ENCODE measurements around the gene KRT2.

The KRT2 gene

DNA sequence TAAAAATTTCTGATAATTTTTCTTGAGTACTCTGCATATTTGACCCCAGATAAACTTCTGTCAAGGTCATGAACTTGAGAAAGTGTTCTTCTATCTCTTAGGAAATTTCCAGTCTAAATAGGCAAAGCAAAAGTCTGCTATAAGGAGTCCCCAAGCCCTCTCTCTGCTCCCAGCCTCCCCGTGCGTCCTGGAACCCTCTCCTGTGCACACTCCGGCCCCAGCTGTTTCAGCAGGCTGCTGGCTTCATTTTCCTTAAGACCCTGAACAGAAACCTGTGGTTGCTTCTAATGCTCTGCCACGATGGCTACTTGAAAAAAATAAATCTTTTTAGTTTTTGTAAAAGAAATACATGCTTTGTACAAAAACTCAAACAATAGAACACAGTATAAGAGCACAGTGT, 14.7 kb downstream of the KRT2 start:
- DNase-seq (ENCODE audit: low spot score), result no peak

DNA sequence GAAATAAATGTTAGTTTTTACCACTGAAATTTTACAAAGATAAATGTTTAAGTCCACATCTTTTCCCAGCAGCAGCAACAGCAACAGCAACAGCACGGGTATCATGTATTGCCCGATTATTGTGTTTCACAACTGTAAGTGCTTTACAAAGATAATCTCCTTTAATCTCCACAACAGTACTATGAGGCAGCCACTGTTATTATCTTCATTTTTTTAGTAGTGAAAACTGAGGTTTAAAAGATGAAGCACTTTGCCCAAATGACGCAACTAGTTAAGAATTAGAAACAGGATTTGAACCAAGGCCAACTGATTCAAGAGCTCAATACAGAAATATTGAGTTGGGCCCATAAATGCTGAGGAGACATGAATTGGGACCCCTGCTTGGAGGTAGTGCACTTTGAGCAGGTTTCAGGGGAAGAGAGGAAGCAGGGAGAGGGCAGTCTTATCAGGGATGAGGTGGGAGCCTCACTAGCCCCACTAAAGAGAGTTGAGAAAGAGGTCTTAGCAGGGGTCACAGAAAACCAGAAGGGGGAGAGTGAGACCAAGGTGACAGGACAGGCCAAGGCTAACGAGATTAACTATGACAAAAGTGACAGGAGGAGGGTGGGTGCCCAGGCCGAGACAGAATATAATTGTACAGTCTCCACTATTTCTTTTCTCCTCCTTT, 15.3 kb downstream of the KRT2 start:
- DNase-seq (ENCODE audit: low spot score), result no peak

DNA sequence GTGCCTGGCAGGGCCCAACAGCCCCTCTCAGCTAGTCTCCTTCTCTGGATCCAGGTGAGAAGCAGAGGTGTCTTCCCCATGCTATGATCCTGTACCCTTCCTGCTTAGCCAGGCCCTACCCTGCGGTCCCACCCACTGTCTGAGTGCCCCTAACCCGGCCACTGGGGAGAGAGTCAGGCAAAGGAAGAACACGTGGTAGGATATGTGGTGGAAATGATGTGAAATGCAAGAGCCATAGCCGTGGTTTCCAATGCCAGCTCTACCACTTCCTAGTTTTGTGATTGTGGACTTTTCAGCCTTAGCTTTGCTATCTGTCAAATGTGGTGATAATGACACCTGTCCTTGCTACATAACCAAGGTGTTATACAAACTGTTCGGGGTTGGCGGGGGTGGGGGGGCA, 15.8 kb downstream of the KRT2 start:
- no peak for DNase-seq (ENCODE audit: low spot score)

DNA sequence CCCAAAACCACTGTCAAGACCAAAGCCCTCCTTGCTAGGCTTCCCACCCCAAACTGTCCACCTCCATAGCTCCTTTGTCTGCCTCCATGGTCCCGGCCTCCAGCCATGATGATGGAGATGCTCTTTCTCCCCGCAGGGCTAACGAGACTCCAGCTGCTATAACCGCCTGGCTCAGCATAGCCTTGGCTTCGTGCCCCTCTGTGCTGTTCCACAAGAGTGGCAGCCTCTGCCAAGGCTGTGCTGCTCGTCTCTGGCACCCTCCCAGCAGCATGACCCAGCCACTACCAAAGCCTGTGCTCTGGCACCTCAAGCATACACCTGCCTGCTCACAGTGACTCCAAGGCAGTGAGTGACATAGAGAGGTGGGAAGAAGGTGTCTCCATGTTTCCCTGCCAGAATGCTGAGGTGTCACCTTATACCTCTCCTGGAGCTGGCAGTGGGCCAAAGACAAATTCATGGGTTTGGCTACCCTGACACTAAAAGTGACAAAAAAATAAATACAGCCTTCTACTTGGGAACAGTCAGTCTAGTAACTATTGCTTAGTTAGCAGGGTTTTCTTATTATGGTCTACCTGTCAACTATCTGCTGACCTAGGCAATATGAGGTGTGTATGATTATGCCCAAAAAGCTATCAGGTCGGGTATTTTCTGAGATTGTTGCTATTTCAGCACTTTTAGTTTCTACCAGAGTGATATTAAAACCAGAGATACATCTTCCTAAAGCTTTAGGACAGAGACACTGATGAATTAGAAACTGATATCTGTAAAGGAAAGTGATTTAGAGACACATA, 17.6 kb downstream of the KRT2 start:
- DNase-seq (ENCODE audit: low spot score), result no peak

DNA sequence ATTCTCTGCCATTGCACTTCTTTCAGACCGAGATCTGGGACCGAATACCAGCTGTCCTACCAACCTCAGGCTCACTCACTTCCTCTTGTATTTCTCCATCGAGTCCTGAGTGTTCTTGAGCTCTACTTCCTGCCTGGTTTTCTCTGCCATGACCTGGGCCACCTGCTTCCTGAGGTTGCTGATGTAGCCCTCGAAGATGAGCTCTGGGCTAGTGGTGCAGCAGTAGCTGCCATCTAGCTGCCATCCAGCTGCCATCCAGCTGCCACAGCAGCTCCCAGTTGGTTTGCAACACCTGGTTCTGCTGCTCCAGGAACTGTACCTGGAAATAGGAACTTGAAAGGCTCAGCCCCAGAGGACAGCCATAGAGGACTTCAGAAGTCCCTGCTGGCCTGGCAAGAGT, 18.6 kb downstream of the KRT2 start:
- no peak for DNase-seq (ENCODE audit: low spot score)

DNA sequence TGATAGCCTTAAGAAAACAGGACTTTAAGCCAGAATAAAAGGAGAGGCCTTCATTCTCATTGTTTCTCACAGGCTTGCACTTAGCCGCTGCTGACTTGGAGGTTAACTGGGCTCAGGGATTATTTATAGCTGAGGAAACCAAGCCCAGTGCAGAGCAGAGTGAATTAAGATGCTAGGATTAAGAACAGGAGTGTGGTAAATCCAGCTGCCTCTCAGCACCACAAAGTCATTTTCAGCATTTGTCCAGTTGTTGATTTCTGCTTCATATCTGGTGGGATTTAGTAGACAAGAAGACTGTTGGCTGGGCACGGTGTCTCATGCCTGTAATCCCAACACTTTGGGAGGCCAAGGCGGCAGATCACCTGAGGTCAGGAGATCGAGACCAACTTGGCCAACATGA, 19.4 kb downstream of the KRT2 start:
- DNase-seq (ENCODE audit: low spot score), result no peak

DNA sequence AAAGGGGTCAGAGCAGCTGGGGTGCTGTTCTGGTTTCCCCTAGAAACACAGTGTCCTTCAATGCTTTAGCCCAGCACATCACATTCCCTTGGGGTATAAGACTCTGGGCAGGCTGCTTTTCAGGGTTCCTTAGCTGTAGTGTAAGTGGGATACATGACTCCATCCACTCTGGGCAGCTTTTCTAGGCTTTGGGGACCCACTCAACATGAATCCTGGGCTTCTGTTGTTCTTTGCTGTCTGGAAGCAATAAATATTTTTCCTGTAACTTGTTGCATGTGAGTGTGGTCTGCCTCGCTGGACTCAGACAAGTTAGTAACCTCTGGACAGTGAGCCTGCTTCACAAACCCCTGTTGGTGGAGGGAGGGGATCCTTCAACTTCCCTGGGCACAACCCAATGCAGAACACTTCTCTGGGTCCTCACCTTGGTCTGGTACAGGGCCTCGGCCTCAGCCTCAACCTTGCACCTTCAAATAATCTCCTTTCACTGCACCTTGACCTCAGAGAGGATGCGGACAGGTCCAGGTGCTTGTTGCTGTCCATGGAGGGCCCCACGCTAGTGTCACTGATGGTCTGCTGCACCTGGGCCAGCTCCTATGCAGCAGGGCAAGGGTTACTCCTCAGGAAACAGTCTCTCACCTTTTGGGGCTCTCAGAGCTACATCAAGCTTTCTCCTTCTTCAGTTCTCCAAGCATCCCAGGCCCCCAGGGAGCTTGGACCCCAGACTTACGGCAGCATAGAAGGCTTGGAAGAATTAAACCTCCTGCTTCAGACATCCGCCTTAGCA, 20.1 kb downstream of the KRT2 start:
- no peak for DNase-seq (ENCODE audit: low spot score)

DNA sequence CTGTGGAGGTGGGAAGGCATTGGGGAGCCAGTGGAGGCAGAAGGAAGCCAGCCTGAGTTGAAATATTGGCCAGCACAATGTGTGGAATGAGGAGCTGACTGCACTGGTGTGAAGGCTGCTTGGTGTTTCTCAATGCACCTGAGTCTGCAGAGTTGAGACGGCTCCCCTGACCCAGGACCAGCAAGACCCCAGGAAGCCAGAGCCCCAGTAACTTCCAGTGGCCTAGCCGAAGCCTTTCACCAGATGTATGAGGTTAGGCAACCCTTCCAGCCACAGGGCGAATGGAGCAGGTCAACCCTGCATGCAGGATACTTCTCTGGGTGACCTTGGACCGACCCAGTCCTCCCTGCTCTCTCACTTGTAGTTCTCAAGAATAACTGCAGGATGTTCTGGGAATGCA, 20.7 kb downstream of the KRT2 start:
- DNase-seq (ENCODE audit: low spot score), result no peak

DNA sequence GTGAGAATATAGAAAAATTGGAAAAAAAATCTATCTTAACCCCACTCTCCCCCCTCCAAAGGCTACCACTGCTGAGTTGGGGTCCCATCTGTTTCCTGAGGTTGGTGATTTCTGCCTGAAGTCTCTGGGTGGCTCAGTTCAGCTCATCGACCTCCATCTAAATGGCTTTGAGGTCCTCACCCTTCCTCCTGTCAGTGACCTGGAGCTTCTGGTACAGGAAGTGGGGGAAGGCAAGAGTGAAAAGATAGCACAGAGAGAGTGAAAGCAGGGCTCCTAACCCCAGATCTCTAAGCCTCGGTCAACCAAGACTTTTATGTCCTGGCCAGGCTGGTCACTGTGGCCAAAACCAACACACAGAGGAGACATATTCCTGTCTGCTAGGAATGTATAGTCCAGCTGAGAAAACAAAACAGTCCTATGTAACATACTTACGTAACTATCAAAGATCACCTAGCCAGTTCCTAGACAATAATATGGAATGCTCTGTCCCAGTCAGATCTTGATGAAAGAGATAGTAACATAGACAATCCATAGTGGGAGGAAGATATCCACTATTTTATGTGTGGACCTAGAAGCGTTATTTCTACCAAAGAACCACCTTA, 21.3 kb downstream of the KRT2 start:
- DNase-seq (ENCODE audit: low spot score), result no peak

DNA sequence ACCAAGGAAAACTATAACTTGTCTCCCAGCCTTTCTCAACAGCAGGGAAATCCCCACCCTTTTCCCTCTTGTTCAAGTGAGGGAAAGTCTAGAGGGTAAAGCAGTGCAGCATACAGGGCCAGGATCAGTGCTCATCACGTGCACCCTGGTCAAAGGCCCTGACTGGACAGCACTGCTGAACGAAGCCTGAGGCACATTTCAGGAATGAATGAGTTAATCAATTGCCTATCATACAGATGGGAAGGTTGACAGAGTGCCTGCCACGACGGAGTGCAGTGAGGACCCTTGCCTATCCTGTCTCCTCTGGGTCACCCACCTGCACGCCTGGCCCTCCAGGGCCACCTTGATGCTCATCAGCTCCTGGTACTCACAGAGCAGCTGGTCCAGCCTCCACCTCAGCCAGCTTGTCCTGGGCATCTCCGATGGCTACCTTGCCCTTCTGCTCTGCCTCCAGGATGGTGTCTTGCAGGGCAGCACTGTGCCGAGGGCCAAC, 22.0 kb downstream of the KRT2 start:
- DNase-seq (ENCODE audit: low spot score), result no peak

DNA sequence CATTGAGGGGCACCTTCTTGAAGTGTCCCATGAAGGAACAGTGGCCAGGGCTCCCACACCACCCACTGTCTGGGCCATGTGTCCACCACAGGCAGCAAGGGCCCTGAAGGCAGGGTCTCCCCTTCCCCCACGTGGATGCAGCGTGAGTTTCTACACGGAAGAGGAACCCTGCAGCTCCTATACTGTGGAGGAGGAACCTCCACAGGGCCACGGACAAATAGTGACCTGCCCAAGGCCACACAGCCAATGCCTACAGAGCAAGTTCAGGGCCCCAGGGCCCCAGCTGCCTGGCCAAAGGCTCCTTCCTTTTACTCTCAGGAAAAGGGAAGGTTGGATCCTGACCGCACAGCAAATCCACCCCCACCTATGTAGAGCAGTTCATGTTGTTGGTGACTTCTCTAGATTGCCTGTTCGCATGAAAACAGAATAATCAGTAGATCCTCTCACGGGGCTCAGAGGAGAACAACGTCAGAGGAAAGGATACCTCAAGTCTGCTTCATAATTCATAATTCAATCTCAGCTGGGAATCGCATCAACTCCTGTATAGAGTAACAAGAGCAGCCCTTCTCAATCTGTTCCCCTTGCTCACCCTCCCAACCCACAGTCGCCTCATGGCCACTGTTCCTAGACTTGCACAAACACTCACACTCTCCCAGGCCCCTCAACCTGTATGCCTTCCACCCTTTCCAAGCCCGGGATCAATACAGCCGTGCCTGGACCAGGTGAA, 22.6 kb downstream of the KRT2 start:
- no peak for DNase-seq (ENCODE audit: low spot score)

DNA sequence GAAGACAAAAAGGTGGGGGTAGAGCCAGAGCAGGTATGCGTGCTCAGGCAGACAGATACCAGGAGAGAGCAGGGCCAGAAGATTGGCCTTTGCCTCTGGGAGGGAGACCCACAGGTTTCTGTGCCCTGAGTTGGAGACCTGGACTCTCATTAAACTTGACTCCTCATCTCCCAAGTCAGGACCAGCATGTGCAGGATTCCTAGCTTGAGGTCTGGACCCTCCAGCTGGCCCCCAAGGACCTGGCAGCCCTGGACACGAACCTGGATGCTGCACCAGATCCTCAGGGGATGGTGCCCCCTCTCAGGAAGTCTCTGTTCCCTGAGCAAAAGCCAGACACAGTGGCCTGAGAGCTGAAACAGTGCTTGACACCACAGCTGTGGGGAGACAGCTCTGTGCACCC, 23.2 kb downstream of the KRT2 start:
- DNase-seq (ENCODE audit: low spot score), result no peak

DNA sequence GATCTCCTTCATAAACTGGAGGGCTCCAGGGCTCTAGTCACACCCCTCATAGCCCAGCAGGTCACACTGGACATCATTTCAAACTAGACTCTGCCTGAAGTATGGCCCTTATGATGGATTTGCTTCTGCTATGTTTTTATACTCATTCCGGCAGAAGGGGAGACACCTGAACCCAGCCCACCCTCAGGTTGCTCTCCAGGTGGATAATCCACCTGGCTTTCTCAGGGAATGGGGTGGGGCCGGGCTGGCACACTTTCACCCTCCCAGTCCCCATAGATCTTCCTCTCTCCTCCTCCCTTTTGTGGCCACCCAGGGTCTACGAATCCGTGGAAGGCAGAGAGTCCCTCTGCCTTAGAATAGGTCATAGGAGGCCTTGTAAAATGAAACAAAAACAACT, 23.9 kb downstream of the KRT2 start:
- DNase-seq (ENCODE audit: low spot score), result no peak

DNA sequence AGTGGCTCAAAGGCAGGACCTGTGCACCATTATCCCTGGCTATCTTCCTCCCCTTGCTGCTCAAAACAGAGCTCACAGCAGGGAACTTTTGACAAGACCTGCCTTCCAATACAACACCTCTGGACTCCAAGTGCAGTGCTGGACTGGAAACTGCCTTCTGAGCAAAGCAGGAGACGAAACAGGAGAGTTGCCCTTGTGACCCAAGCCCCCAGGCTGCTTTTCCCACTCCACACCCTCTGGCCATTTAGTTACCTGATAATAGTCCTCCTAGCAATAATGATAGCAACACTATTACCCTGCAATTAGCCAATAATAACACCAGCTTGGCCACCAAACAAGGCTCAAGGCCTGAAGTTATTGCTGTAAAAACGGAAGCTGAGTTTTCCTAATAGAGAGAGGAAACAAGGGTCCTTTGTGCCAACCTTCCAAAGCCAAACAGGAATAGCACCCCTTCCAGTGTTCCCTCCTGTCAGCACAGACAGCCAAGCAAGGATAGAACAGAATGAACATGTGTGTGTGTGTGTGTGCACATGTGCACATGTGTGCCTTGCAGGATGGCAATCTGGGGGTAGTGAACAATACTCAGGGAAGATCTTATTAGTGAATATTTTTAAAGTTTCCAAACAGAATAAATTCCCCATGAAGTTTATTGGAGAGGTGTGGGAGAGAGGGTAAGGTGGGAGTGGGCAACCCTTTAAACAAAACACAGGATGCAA, 24.5 kb downstream of the KRT2 start:
- no peak for DNase-seq (ENCODE audit: low spot score)

DNA sequence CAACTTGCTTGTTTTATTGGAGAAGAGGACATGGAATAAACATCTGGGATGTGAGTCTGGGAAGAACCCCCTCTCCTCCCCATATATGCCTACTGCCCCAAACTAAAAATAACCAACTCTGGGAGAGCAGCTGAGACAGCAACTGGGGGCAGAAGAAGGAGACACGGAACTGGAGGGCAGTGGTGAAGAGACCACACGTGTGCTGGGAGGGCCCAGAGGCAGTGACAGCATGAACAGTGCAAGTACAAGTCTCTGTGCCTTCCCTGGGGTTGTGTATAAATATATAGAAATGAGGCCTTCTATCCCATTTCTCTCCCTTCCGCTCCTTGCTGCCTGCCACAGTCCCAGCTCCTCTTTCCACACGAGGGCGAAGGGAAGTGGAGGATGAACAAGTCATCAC, 29.7 kb downstream of the KRT2 start:
- DNase-seq (ENCODE audit: low spot score), result no peak

DNA sequence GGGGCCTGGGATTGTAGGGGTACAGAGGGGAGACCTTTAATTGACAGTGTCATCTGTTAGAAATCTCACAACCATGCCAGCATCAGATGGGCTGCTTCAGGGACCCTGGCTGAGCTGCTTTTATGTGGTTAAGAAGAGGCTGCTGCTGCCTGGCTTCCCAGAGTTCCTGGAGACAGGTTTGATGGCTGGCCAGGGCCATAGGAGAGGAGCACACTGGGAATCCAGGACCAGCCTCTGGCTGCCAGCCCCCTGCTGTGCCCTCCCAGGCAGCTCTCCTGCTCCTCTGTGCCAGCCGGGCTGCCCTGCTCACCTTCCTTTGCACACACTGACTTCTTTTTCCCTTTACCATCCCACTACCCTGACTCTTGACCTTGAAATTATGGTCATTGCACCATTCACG, 33.1 kb downstream of the KRT2 start:
- no peak for DNase-seq (ENCODE audit: low spot score)

DNA sequence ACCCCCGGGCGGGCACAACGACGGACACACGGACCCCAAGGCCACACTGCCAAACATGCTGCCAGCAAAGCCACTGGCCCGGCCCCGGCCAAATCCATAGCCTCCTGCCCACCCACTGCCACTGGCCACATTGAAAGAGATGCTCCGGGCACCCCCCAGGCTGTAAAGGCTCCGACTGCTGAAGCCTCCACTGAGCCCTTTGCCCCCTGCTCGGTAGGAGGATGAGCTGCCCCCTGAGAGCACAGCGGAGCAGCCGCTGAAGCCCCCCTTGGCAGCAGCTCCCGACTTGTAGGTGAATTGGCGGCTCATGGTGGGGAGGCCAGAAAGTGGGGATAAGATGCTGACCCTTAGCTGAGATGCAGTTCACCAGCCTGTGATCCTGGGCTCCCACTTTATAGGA, 33.8 kb downstream of the KRT2 start, which contains the start of gene KRT73:
KRT73 (minus strand) TSS at position 344 of the 400 bp plus-strand sequence; CDS start at position 309, 35 bp downstream.
- no peak for DNase-seq (ENCODE audit: low spot score)

DNA sequence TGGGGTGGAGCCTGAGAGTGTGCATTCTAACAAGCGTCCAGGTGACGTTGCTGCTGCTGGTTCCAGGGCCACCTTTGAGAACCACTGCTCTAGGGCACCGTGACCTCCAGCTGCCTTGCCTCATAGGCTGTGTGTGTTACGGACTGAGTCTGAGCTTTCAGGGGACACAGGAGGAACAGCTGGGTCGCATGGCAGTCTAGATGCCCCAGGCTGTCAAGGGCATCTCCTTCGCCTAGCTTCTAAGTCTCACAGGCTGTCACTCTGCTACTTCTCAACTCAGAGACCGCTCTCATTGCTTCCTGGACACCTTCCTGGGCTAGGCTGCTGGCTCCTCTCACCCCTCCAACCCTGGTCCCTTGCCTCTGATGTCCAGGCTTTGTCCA, 34.6 kb downstream of the KRT2 start:
- DNase-seq (ENCODE audit: low spot score), result no peak

DNA sequence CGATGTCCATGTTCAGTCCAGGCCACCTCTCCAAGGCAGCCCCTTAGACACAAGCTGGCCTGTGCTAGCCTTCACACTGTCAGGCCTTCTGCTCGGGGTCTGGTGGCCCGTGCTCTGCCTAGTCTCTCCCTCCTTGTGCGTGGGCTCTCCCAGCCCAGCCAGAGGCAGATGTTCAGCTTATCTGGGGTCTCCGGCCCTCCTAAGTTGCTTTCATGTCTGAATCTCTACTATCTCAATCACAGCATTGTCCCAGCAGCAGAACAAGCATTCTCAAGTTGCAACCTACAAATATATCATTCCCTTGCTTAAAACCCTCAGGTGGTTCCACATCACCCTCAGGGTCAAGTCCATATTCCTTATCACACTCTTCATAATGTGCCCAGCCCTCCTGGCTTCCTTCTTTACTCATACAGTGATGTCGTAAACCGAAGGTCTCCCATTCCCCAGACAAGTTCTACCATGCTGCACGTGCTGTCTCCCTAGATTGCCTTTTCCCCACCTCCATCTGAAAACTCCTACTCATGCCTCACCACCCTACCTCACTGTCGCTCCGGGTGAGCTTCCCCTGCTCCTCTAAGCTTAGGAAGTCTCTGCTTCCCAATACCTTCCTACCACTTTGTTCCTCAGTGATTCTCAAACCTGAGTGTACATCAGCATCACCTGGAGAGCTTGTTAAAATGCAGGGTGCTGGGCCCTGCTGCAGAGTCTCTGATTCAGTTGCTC, 35.2 kb downstream of the KRT2 start:
- DNase-seq (ENCODE audit: low spot score), result no peak

DNA sequence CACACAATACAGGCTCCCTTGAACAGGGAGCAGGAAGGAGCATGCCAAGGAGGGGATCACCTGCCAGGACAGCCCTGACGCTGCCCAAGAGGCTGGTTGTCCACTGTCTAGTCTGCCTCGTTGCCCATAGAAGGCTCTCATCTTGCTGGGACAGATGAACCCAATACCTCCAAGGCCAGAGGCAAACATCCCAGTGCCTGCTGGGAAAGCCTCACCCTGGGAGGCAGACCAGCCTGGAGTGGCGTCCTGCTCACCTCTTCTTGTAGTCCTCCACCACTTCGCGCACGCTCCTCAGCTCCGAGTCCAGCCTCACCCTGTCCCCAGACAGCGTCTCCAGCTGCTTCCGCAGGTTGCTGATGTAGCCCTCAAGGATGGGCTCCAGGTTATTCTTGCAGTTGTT, 36.1 kb downstream of the KRT2 start:
- no peak for DNase-seq (ENCODE audit: low spot score)

Measured in hepatic stellate cell (primary cell).